Upper lobe of right lung (tissue), 1 donor: ENCODE results near the gene PWWP2B. TPM values are rescaled to one million over a fixed set of nuclear protein-coding genes. Genes with fewer than 3 reads are reported as not detected.

ENCODE experiments used
- ATAC-seq: fragments of 200-7000 bp; cut with Tn5 transposase; one replicate; pipeline ENCODE4 v1.9.1; 2020; ENCODE audit warnings: mild to moderate bottlenecking, moderate library complexity
- DNase-seq: peaks from one replicate; pipeline ENCODE4 v3.0.0-alpha.2; 2020
- H3K27ac ChIP-seq: fragments of 200-600 bp; one replicate; pipeline ENCODE4 v1.8.0; 2022
- H3K27me3 ChIP-seq: fragments of 200-600 bp; one replicate; pipeline ENCODE4 v1.8.0; 2022; ENCODE audit warnings: mild to moderate bottlenecking
- H3K36me3 ChIP-seq: fragments of 200-600 bp; one replicate; pipeline ENCODE4 v1.8.0; 2022
- H3K4me1 ChIP-seq: fragments of 200-600 bp; one replicate; pipeline ENCODE4 v1.8.0; 2022
- H3K4me3 ChIP-seq: fragments of 200-600 bp; one replicate; pipeline ENCODE4 v1.8.0; 2022; ENCODE audit warnings: mild to moderate bottlenecking
- H3K9me3 ChIP-seq: fragments of 200-600 bp; one replicate; pipeline ENCODE4 v1.8.0; 2022
- intact Hi-C: fragments of 100-400 bp; cut with DNase I; formaldehyde crosslinking; loops from one replicate; pipeline ENCODE4 v1.11.0; 2022
- long read RNA-seq: library from polyadenylated mRNA; unstranded; transcript quantifications from one replicate; pipeline ENCODE4 v2.0.0, GENCODE V29; 2021
- total RNA-seq: library from RNA; stranded (reverse); fragmentation: NEBNext Ultra II Directional; extraction: Animal tissue kit (Norgen Biotek cat#: 25700); gene quantifications from one replicate; pipeline ENCODE4 v1.2.1, GENCODE V29; 2021
- TF ChIP-seq, protein P1 (sequence below): fragments of 200-600 bp; IDR thresholded peaks from one replicate; pipeline ENCODE4 v1.8.0; 2022; ENCODE audit warnings: antibody characterized with exemption
- donor health status: DM: no; HTN: yes; CAD: no; lungs with severe emphysema.

The PWWP2B gene
- 26.0 TPM for total RNA-seq
- long read RNA-seq, transcript PWWP2B-202 (3 exons, 2,013 nt): minor isoform, 8 of 116 reads
- long read RNA-seq, transcript PWWP2B-201 (3 exons, 2,651 nt): major isoform, 69 of 116 reads
- long read RNA-seq, partial matches to known transcripts: 22 of 116 reads
- long read RNA-seq, other reads (novel, unspliced or antisense): 17 of 116 reads

DNA sequence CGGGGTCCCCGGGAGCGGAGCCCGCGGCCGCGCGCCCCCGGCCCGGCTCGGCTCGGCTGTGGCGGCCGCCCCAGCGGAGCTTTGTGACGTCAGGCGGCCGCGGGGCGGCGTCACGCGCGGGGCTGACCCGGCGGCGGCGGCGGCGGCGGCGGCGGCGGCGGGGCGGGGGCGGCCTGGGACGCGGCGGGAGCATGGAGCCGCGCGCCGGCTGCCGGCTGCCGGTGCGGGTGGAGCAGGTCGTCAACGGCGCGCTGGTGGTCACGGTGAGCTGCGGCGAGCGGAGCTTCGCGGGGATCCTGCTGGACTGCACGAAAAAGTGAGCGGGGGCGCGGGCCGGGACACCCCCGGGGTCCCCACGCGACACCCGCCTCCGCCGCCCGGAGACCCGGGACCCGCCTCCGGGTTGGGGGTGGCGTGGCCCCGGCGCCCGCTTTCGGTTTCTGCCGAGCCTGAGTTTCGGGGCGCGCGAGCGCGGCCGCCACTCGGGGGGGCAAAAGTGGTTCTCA, at the start of gene PWWP2B:
PWWP2B (plus strand) TSS at position 165 of the 506 bp plus-strand sequence; CDS start at position 192, 27 bp downstream.
- Histone ChIP-seq H3K4me1 (peaks cover 47% of the 10 kb centered on the region), H3K36me3 (no peaks in the 10 kb centered on the region), H3K9me3 (no peaks in the 10 kb centered on the region), H3K27ac (peak within 1 kb of the TSS; percentile 91), H3K4me3 (peak within 1 kb of the TSS; percentile 72), H3K27me3 (no peaks in the 10 kb centered on the region)
- TF ChIP-seq, protein P1, sequence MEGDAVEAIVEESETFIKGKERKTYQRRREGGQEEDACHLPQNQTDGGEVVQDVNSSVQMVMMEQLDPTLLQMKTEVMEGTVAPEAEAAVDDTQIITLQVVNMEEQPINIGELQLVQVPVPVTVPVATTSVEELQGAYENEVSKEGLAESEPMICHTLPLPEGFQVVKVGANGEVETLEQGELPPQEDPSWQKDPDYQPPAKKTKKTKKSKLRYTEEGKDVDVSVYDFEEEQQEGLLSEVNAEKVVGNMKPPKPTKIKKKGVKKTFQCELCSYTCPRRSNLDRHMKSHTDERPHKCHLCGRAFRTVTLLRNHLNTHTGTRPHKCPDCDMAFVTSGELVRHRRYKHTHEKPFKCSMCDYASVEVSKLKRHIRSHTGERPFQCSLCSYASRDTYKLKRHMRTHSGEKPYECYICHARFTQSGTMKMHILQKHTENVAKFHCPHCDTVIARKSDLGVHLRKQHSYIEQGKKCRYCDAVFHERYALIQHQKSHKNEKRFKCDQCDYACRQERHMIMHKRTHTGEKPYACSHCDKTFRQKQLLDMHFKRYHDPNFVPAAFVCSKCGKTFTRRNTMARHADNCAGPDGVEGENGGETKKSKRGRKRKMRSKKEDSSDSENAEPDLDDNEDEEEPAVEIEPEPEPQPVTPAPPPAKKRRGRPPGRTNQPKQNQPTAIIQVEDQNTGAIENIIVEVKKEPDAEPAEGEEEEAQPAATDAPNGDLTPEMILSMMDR: no peak
- DNase-seq: peak; percentile 87
- intact Hi-C loops: no loop called here
- ATAC-seq: peak; percentile 4

DNA sequence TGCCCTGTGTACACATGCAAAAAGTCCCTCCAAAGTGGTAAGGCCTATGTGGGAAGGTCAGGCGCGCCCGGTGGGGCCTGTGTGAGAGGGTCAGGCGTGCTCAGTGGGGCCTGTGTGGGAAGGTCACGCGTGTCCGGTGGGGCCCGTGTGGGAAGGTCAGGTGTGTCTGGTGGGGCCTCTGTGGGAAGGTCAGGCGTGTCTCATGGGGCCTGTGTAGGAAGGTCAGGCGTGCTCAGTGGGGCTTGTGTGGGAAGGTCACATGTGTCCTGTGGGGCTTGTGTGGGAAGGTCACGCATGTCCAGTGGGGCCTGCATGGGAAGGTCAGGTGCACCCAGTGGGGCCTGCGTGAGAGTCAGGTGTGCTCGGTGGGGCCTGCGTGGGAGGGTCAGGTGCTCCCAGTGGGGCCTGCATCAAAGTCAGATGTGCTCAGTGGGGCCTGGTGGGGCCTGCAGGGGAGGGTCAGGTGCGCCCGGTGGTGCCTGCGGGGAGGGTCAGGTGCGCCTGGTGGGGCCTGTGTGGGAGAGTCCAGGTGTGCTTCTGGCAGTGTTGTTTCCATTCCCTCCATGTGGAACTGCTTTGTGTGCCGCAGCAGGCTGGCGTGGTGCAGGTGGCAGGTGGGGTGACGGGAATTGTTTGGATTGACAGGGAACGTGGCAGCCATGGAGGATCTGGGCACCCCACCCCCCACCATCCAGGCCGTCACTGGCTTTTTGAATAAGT, 49.6 kb upstream of the PWWP2B start:
- no peaks in the 10 kb centered on the region for H3K27me3 ChIP-seq
- DNase-seq (peak; percentile 50), ATAC-seq (peak; percentile 7)
- H3K36me3 ChIP-seq: peaks cover 11% of the 10 kb centered on the region
- H3K4me3 ChIP-seq: no peak overlapping the region
- H3K27ac ChIP-seq: no peak overlapping the region
- H3K4me1 ChIP-seq: no peaks in the 10 kb centered on the region
- TF ChIP-seq, protein P1: no peak
- intact Hi-C loops: no loop called here
- H3K9me3 ChIP-seq: no peaks in the 10 kb centered on the region

DNA sequence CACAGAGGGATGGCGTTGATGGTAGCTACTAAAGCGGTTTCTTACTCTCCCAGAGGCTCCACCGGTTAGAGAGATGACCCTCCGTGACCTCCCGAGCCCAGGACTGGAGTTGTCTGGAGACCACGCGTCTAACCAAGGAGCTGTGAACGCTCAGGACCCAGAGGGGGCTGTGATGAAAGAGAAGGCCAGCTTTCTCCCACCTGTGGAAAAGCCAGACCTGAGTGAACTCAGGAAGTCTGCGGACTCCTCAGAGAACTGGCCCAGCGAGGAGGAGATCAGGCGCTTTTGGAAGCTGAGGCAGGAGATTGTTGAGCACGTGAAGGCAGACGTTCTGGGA, 49.1 kb upstream of the PWWP2B start:
- TF ChIP-seq, protein P1: no peak
- Histone ChIP-seq H3K9me3 (no peaks in the 10 kb centered on the region), H3K4me3 (no peak overlapping the region), H3K4me1 (no peaks in the 10 kb centered on the region), H3K27me3 (no peaks in the 10 kb centered on the region), H3K36me3 (peaks cover 11% of the 10 kb centered on the region), H3K27ac (no peak overlapping the region)
- ATAC-seq (no peak), DNase-seq (no peak)
- intact Hi-C loops: no loop called here

DNA sequence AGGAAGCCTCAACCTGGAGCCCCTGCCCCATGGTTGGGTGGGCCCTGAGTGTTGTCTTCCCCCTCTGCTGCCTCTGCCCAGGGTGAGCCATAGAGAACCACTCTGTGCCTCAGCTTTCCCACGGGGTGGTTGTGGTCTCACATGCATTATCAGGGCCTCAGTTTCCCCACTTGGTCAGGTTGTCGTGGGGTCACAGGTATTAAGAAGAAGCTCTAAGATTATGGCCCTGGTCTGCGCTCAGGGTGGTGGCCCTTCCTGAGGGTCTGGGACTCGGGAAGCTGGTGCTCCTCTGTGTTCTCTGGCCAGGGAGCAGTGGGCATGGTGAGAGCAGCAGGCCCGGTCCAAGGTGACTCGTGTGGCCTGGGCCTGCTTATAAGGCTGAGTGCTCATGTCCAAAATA, 47.2 kb upstream of the PWWP2B start:
- DNase-seq: peak; percentile 40
- H3K36me3 ChIP-seq: peaks cover 6% of the 10 kb centered on the region
- TF ChIP-seq, protein P1: no peak
- intact Hi-C loops: loop anchor here (5.0 kb wide), 1 partner anchor 122 kb away; no protein-coding TSS in a partner anchor
- no peaks in the 10 kb centered on the region for H3K9me3 ChIP-seq
- no peak overlapping the region for H3K27ac ChIP-seq
- no peaks in the 10 kb centered on the region for H3K27me3 ChIP-seq
- ATAC-seq: no peak
- H3K4me1 ChIP-seq: no peaks in the 10 kb centered on the region
- H3K4me3 ChIP-seq: no peak overlapping the region

DNA sequence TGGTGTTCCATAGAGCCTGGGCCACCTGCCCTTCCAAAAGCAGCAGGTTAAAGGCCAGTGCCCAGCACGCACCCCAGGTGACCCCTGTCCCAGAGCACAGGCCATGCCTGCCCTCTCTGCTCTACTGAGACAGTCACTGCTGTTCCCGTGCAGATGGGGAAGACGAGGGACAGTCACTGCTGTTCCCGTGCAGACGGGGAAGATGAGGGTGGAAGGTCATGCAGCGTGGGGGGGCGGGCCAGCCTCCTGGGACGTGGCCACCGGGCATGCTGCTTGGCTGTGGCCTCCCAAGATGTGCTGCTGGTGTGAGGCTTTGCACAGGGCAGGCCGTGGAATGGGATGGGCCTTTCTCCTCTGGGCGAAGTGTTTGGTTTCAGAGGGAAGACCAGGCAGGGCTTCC, 46.6 kb upstream of the PWWP2B start:
- no peaks in the 10 kb centered on the region for H3K9me3 ChIP-seq
- H3K4me1 ChIP-seq: no peaks in the 10 kb centered on the region
- no peaks in the 10 kb centered on the region for H3K27me3 ChIP-seq
- DNase-seq (peak; percentile 56), ATAC-seq (no peak)
- TF ChIP-seq, protein P1: no peak
- H3K27ac ChIP-seq: no peak overlapping the region
- peaks cover 3% of the 10 kb centered on the region for H3K36me3 ChIP-seq
- intact Hi-C loops: loop anchor here (5.0 kb wide), 1 partner anchor 123 kb away; no protein-coding TSS in a partner anchor
- no peak overlapping the region for H3K4me3 ChIP-seq
